Measurements from ENCODE around the gene MEIS2.

MEIS2 gene

GRCh38 chr15:37115538-37115937, 15.2 kb upstream of the MEIS2 start:
- Histone ChIP-seq H3K36me3 (ENCODE audit: control insufficient read depth in 2 of 2, insufficient read depth in 2 of 2, low read length in 2 of 2) (no peaks in the 10 kb centered on the region), H3K9me3 (ENCODE audit: control insufficient read depth in 2 of 2, low read length in 2 of 2) (no peaks in the 10 kb centered on the region), H3K9ac (ENCODE audit: low read depth in 1 of 2, low read length in 2 of 2) (no peak overlapping the region), H3K27ac (ENCODE audit: low read depth in 2 of 2, low read length in 2 of 2) (no peak overlapping the region), H3K4me3 (ENCODE audit: low read length in 2 of 2) (no peak overlapping the region), H3K27me3 (ENCODE audit: control insufficient read depth in 2 of 2, insufficient read depth in 2 of 2, low read length in 2 of 2) (peaks cover 21 to 23% of the 10 kb centered on the region in 2 donors), H3K4me1 (ENCODE audit: control insufficient read depth in 2 of 2, insufficient read depth in 2 of 2, low read length in 2 of 2) (peaks cover 1 to 2% of the 10 kb centered on the region in 2 donors)

DNA sequence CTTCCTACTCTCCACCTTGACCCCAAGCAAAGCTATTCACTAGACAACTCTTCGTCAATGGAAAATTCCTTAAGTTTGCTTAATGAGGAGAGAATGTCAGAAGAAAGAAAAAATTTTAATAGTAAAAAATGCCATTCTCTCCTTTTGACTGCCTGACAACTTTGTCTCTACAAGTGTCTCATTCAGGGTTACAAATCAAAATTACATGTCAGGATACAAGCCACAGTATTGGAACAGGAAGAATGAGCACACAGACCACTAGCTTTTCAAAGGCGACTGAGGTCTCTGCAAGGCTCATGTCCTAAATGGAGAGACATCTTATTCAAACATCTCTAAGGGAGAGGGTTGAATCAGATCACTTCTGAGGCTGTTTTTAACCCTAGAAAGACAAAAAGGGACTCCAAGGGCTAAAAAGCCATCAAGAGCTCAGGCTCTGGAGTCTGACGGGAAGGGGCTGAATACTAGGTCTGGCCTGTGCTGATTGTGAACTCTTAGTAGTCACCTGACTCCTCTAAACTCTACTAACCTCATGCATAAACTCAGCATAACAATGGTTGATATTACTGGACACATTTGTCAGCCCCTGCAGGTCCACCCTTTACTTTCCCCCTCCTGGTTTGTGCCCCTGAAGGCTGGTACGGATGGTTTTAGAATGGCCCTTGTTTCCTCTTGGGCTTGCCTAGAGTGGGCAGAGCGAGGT, 12.8 kb upstream of the MEIS2 start:
- Histone ChIP-seq H3K27ac (ENCODE audit: low read depth in 2 of 2, low read length in 2 of 2) (no peak overlapping the region), H3K9ac (ENCODE audit: low read depth in 1 of 2, low read length in 2 of 2) (no peak overlapping the region), H3K9me3 (ENCODE audit: control insufficient read depth in 2 of 2, low read length in 2 of 2) (no peaks in the 10 kb centered on the region), H3K4me3 (ENCODE audit: low read length in 2 of 2) (no peak overlapping the region), H3K27me3 (ENCODE audit: control insufficient read depth in 2 of 2, insufficient read depth in 2 of 2, low read length in 2 of 2) (peaks cover 33 to 45% of the 10 kb centered on the region in 2 donors), H3K36me3 (ENCODE audit: control insufficient read depth in 2 of 2, insufficient read depth in 2 of 2, low read length in 2 of 2) (no peaks in the 10 kb centered on the region), H3K4me1 (ENCODE audit: control insufficient read depth in 2 of 2, insufficient read depth in 2 of 2, low read length in 2 of 2) (peaks cover 4 to 6% of the 10 kb centered on the region in 2 donors)

- no peaks in the 10 kb centered on the region for H3K36me3 ChIP-seq (ENCODE audit: control insufficient read depth in 2 of 2, insufficient read depth in 2 of 2, low read length in 2 of 2)
- H3K27ac ChIP-seq (ENCODE audit: low read depth in 2 of 2, low read length in 2 of 2), result no peak overlapping the region
- H3K27me3 ChIP-seq (ENCODE audit: control insufficient read depth in 2 of 2, insufficient read depth in 2 of 2, low read length in 2 of 2), result peaks cover 40 to 53% of the 10 kb centered on the region in 2 donors
- H3K4me3 ChIP-seq (ENCODE audit: low read length in 2 of 2), result no peak overlapping the region
- peaks cover 4 to 6% of the 10 kb centered on the region in 2 donors for H3K4me1 ChIP-seq (ENCODE audit: control insufficient read depth in 2 of 2, insufficient read depth in 2 of 2, low read length in 2 of 2)
- no peaks in the 10 kb centered on the region for H3K9me3 ChIP-seq (ENCODE audit: control insufficient read depth in 2 of 2, low read length in 2 of 2)
- no peak overlapping the region for H3K9ac ChIP-seq (ENCODE audit: low read depth in 1 of 2, low read length in 2 of 2)
Observed at GRCh38 chr15:37112171-37112570, 11.8 kb upstream of the MEIS2 start.

DNA sequence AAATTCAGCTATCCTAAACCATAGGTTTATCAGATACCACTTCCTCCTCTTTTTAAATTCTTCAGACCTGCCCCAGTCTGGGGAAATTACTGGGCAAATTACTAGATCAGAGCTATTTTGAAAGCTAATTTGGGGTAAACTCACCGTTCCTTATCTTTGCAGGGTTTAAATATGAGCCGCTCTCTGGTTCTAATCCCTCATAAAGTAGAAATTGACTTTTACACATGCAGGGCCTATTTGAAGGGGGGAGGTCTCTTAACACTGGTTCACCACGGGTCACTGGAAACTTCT, 11.0 kb upstream of the MEIS2 start:
- Histone ChIP-seq H3K27me3 (ENCODE audit: control insufficient read depth in 2 of 2, insufficient read depth in 2 of 2, low read length in 2 of 2) (peaks cover 42 to 59% of the 10 kb centered on the region in 2 donors), H3K9ac (ENCODE audit: low read depth in 1 of 2, low read length in 2 of 2) (no peak overlapping the region)

GRCh38 chr15:37109872-37110572, 9.7 kb upstream of the MEIS2 start:
- Histone ChIP-seq H3K4me1 (ENCODE audit: control insufficient read depth in 2 of 2, insufficient read depth in 2 of 2, low read length in 2 of 2) (peaks cover 4 to 6% of the 10 kb centered on the region in 2 donors), H3K9me3 (ENCODE audit: control insufficient read depth in 2 of 2, low read length in 2 of 2) (no peaks in the 10 kb centered on the region), H3K27me3 (ENCODE audit: control insufficient read depth in 2 of 2, insufficient read depth in 2 of 2, low read length in 2 of 2) (peaks cover 47 to 69% of the 10 kb centered on the region in 2 donors), H3K4me3 (ENCODE audit: low read length in 2 of 2) (peak overlapping the region; percentile 40 to 58), H3K9ac (ENCODE audit: low read depth in 1 of 2, low read length in 2 of 2) (no peak overlapping the region), H3K27ac (ENCODE audit: low read depth in 2 of 2, low read length in 2 of 2) (peak overlapping the region in 1 of 2 donors; percentile 38), H3K36me3 (ENCODE audit: control insufficient read depth in 2 of 2, insufficient read depth in 2 of 2, low read length in 2 of 2) (no peaks in the 10 kb centered on the region)

More for the DNA sequence above, 11.0 kb upstream of the MEIS2 start:
- H3K27ac ChIP-seq (ENCODE audit: low read depth in 2 of 2, low read length in 2 of 2), result no peak overlapping the region
- peaks cover 4 to 6% of the 10 kb centered on the region in 2 donors for H3K4me1 ChIP-seq (ENCODE audit: control insufficient read depth in 2 of 2, insufficient read depth in 2 of 2, low read length in 2 of 2)
- no peaks in the 10 kb centered on the region for H3K9me3 ChIP-seq (ENCODE audit: control insufficient read depth in 2 of 2, low read length in 2 of 2)
- no peaks in the 10 kb centered on the region for H3K36me3 ChIP-seq (ENCODE audit: control insufficient read depth in 2 of 2, insufficient read depth in 2 of 2, low read length in 2 of 2)
- H3K4me3 ChIP-seq (ENCODE audit: low read length in 2 of 2), result peak overlapping the region; percentile 40 to 58

GRCh38 chr15:37109168-37109871, 9.0 kb upstream of the MEIS2 start:
- peak overlapping the region in 1 of 2 donors; percentile 38 for H3K27ac ChIP-seq (ENCODE audit: low read depth in 2 of 2, low read length in 2 of 2)
- peaks cover 4 to 6% of the 10 kb centered on the region in 2 donors for H3K4me1 ChIP-seq (ENCODE audit: control insufficient read depth in 2 of 2, insufficient read depth in 2 of 2, low read length in 2 of 2)
- H3K9ac ChIP-seq (ENCODE audit: low read depth in 1 of 2, low read length in 2 of 2), result no peak overlapping the region
- no peaks in the 10 kb centered on the region for H3K36me3 ChIP-seq (ENCODE audit: control insufficient read depth in 2 of 2, insufficient read depth in 2 of 2, low read length in 2 of 2)
- H3K27me3 ChIP-seq (ENCODE audit: control insufficient read depth in 2 of 2, insufficient read depth in 2 of 2, low read length in 2 of 2), result peaks cover 50 to 75% of the 10 kb centered on the region in 2 donors
- H3K4me3 ChIP-seq (ENCODE audit: low read length in 2 of 2), result no peak overlapping the region
- no peaks in the 10 kb centered on the region for H3K9me3 ChIP-seq (ENCODE audit: control insufficient read depth in 2 of 2, low read length in 2 of 2)

GRCh38 chr15:37108381-37109167, 8.2 kb upstream of the MEIS2 start:
- Histone ChIP-seq H3K9me3 (ENCODE audit: control insufficient read depth in 2 of 2, low read length in 2 of 2) (no peaks in the 10 kb centered on the region), H3K36me3 (ENCODE audit: control insufficient read depth in 2 of 2, insufficient read depth in 2 of 2, low read length in 2 of 2) (no peaks in the 10 kb centered on the region), H3K27ac (ENCODE audit: low read depth in 2 of 2, low read length in 2 of 2) (no peak overlapping the region), H3K4me1 (ENCODE audit: control insufficient read depth in 2 of 2, insufficient read depth in 2 of 2, low read length in 2 of 2) (peaks cover 4 to 6% of the 10 kb centered on the region in 2 donors), H3K27me3 (ENCODE audit: control insufficient read depth in 2 of 2, insufficient read depth in 2 of 2, low read length in 2 of 2) (peaks cover 53 to 82% of the 10 kb centered on the region in 2 donors), H3K4me3 (ENCODE audit: low read length in 2 of 2) (no peak overlapping the region), H3K9ac (ENCODE audit: low read depth in 1 of 2, low read length in 2 of 2) (no peak overlapping the region)

DNA sequence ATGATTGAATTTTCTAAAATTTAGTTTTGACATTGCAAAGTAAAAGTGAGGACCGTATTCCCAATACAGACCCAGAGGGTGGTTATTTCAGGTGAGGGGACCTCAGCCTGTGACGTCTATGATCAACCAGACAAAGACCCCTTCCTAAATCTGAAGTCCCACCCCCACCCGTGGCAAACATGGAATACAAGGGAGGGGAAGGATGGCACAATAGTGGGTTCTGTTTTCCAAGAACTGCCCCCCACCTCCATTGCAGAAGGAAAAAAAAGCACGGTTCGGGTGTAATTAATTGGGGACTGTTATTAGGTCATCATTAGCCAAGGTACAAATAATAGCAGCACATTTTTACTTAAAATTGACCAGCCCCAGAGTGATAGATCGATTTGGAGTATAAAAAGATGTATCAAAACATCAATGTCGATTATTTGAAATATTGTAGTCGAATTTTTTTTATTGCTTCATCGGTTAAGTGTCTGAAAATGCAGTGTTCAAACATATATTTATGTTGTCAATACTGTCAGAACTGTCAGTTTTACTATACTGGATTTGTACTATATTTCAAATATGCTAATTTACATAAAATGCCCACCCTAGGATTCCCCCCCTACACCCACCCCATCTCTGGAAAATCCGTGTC, 7.5 kb upstream of the MEIS2 start:
- no peak overlapping the region for H3K9ac ChIP-seq (ENCODE audit: low read depth in 1 of 2, low read length in 2 of 2)

GRCh38 chr15:37107071-37107743, 6.9 kb upstream of the MEIS2 start:
- Histone ChIP-seq H3K27me3 (ENCODE audit: control insufficient read depth in 2 of 2, insufficient read depth in 2 of 2, low read length in 2 of 2) (peaks cover 52 to 81% of the 10 kb centered on the region in 2 donors), H3K4me3 (ENCODE audit: low read length in 2 of 2) (no peak overlapping the region), H3K27ac (ENCODE audit: low read depth in 2 of 2, low read length in 2 of 2) (peak overlapping the region in 1 of 2 donors; percentile 26), H3K9ac (ENCODE audit: low read depth in 1 of 2, low read length in 2 of 2) (no peak overlapping the region), H3K4me1 (ENCODE audit: control insufficient read depth in 2 of 2, insufficient read depth in 2 of 2, low read length in 2 of 2) (peaks cover 4 to 6% of the 10 kb centered on the region in 2 donors), H3K36me3 (ENCODE audit: control insufficient read depth in 2 of 2, insufficient read depth in 2 of 2, low read length in 2 of 2) (no peaks in the 10 kb centered on the region), H3K9me3 (ENCODE audit: control insufficient read depth in 2 of 2, low read length in 2 of 2) (no peaks in the 10 kb centered on the region)

More for the DNA sequence above, 7.5 kb upstream of the MEIS2 start:
- no peaks in the 10 kb centered on the region for H3K36me3 ChIP-seq (ENCODE audit: control insufficient read depth in 2 of 2, insufficient read depth in 2 of 2, low read length in 2 of 2)
- peaks cover 4 to 6% of the 10 kb centered on the region in 2 donors for H3K4me1 ChIP-seq (ENCODE audit: control insufficient read depth in 2 of 2, insufficient read depth in 2 of 2, low read length in 2 of 2)
- H3K27ac ChIP-seq (ENCODE audit: low read depth in 2 of 2, low read length in 2 of 2), result peak overlapping the region in 1 of 2 donors; percentile 26
- H3K4me3 ChIP-seq (ENCODE audit: low read length in 2 of 2), result no peak overlapping the region
- H3K27me3 ChIP-seq (ENCODE audit: control insufficient read depth in 2 of 2, insufficient read depth in 2 of 2, low read length in 2 of 2), result peaks cover 51 to 79% of the 10 kb centered on the region in 2 donors
- H3K9me3 ChIP-seq (ENCODE audit: control insufficient read depth in 2 of 2, low read length in 2 of 2), result no peaks in the 10 kb centered on the region
